HepG2 (cell line): ENCODE measurements around the gene HBA2. TPM values are rescaled to one million over a fixed set of nuclear protein-coding genes. Genes with fewer than 3 reads are reported as not detected.
A peak's percentile ranks its signal among the peaks of the same experiment; 100 is the strongest.
"Not testable (repeated sequence)": the region's sequence is repeated elsewhere in the genome, so short reads cannot be mapped to it uniquely, and the experiment has no call there.

Experiments
- ATAC-seq: fragments of 200-7000 bp; cut with Tn5 transposase; 3 replicates; pipeline ENCODE4 v1.9.1; 2020; ENCODE audit warnings: mild to moderate bottlenecking, moderate library complexity
- BruUV-seq: library from RNA; stranded (reverse); fragments of 400-500 nt; replicated peaks from 2 replicates; lab custom pipeline; 2021; lab: Mats Ljungman, UMichigan
- CTCF ChIA-PET: fragments of 300-600 bp; formaldehyde crosslinking; extraction: SDS; loops from one replicate; lab custom pipeline; 2021; ENCODE audit warnings: low total read pairs, inconsistent platforms, low intra/inter-chr PET ratio; lab: Yijun Ruan, JAX
- POLR2A ChIA-PET: fragments of 350-600 bp; sonication (Branson Sonifier 250); formaldehyde crosslinking; loops from one replicate; lab custom pipeline; 2020; ENCODE audit warnings: antibody characterized with exemption, inconsistent platforms; lab: Yijun Ruan, JAX
- DNase-seq: peaks from one replicate; pipeline ENCODE4 v3.0.0-alpha.2; 2015; ENCODE audit warnings: low spot score
- FAIRE-seq: peaks from 3 replicates; lab custom pipeline; 2011; peaks lifted over from hg19 to GRCh38; lab: Jason Lieb, UNC
- H2AFZ ChIP-seq: one replicate; pipeline ENCODE4 v1.6.1; 2011; ENCODE audit warnings: low read length, inconsistent platforms
- H3K27ac ChIP-seq: fragments of 300-600 bp; 3 replicates; pipeline ENCODE4 v1.8.0; 2011; ENCODE audit warnings: mixed run types, mild to moderate bottlenecking, mixed read lengths, low read length, inconsistent platforms; ENCODE audit not compliant: insufficient read depth; ENCODE audit errors: extremely low read length
- H3K27me3 ChIP-seq, 2 experiments: fragments of 200-600 bp in 1 of 2; 2 replicates in 1 of 2; 3 replicates in 1 of 2; pipeline versions ENCODE4 v1.6.0 to v1.8.0; 2011; ENCODE audit warnings: low read length in 2 of 2, mild to moderate bottlenecking in 2 of 2, moderate library complexity in 2 of 2, inconsistent platforms in 1 of 2; ENCODE audit not compliant: insufficient read depth in 2 of 2, control insufficient read depth in 1 of 2
- H3K36me3 ChIP-seq, 2 experiments: fragments of 200-600 bp in 1 of 2; replicated peaks in 1 of 2; 2 replicates in 1 of 2; 3 replicates in 1 of 2; pipeline versions ENCODE4 v1.5.1 to v1.8.0; 2011; ENCODE audit warnings: low read length in 2 of 2, inconsistent platforms in 1 of 2; ENCODE audit not compliant: insufficient read depth in 2 of 2, control insufficient read depth in 1 of 2
- H3K4me1 ChIP-seq: 2 replicates; pipeline ENCODE4 v1.5.1; 2012; ENCODE audit warnings: low read length, inconsistent platforms; ENCODE audit not compliant: insufficient read depth
- H3K4me2 ChIP-seq: 2 replicates; pipeline ENCODE4 v1.6.0; 2011; ENCODE audit warnings: low read depth, low read length, inconsistent platforms
- H3K4me3 ChIP-seq, 3 experiments: fragments of 200-600 bp in 1 of 3; sonication (generic), shearing (Covaris generic) in 1 of 3; replicated peaks in 1 of 3; 2 replicates each; pipeline ENCODE4 v1.5.1; 2011 to 2016; ENCODE audit warnings: low read length in 3 of 3, inconsistent platforms in 2 of 3, low read depth in 2 of 3, mild to moderate bottlenecking in 2 of 3, control low read depth in 1 of 3, mixed read lengths in 1 of 3; ENCODE audit not compliant: insufficient read depth in 1 of 3
- H3K79me2 ChIP-seq: one replicate; pipeline ENCODE4 v1.6.1; 2011; ENCODE audit warnings: low read length, inconsistent platforms; ENCODE audit not compliant: insufficient read depth
- H3K9ac ChIP-seq: 2 replicates; pipeline ENCODE4 v1.6.0; 2011; ENCODE audit warnings: mild to moderate bottlenecking, low read depth, low read length, inconsistent platforms; ENCODE audit not compliant: insufficient read depth
- H3K9me3 ChIP-seq: 2 replicates; pipeline ENCODE4 v1.5.1; 2012; ENCODE audit warnings: mild to moderate bottlenecking, low read length
- H4K20me1 ChIP-seq: 2 replicates; pipeline ENCODE4 v1.6.0; 2011; ENCODE audit warnings: inconsistent platforms, mild to moderate bottlenecking, low read length, moderate library complexity; ENCODE audit not compliant: insufficient read depth
- ELF4 ChIP-seq: sonication (generic); formaldehyde crosslinking; IDR thresholded peaks from 2 replicates; pipeline ENCODE4 v1.5.0; 2020; ENCODE audit warnings: missing genetic modification reagents, mild to moderate bottlenecking, moderate library complexity, borderline replicate concordance
- MLX ChIP-seq: IDR thresholded peaks from 2 replicates; pipeline ENCODE4 v1.6.1; 2016
- WGBS: methylation state at CpG from one replicate; pipeline ENCODE4 v1.1.6; 2017; ENCODE audit warnings: low lambda C conversion rate; 5-methylcytosine and 5-hydroxymethylcytosine counted together
- in situ Hi-C: cut with HindIII; loops from 2 replicates; pipeline ENCODE4 v1.10.0; 2017; ENCODE audit warnings: low pct_unique_long_range_greater_than_20kb; ENCODE audit not compliant: extremely low pct_ligation_motif_present
- intact Hi-C: fragments of 100-400 bp; cut with micrococcal nuclease; formaldehyde crosslinking; loops from one replicate; pipeline ENCODE4 v1.10.0; 2022; ENCODE audit not compliant: unreplicated experiment
- polyA plus RNA-seq, 8 experiments: library from polyadenylated mRNA; depleted of rRNA in 3 of 8; stranded (reverse) in 7 of 8; unstranded in 1 of 8; fragments of >200 nt; fragmentation: Illumina TruSeq in 4 of 8; extraction: Trizol in 4 of 8; gene quantifications; 2 replicates each; pipeline versions ENCODE4 v1.2.1 to v1.2.3, GENCODE V29; 2011 to 2016; ENCODE audit warnings: low read depth in 4 of 8, missing spikeins in 1 of 8, mixed read lengths in 1 of 8; ENCODE audit not compliant: insufficient read depth in 1 of 8
- total RNA-seq, 5 experiments: library from RNA; depleted of rRNA; stranded (reverse); fragments of >200 nt; fragmentation: Illumina TruSeq; extraction: Trizol; gene quantifications; 2 replicates each; pipeline ENCODE4 v1.2.3, GENCODE V29; 2016; ENCODE audit warnings: low read depth in 1 of 5

HBA2 gene
- total and polyA plus RNA-seq, 2 of the 13 experiments (the other 11 are each of a cell fraction or from before 2014, with no cell fraction given) = not detected

- TF ChIP-seq ELF4 (CRISPR knock-in tag) (no peak), MLX (CRISPR knock-in tag) (no peak)
Measured at GRCh38 chr16:152141-153128, 20.2 kb upstream of the HBA2 start, which contains the start of gene HBZ (continued).

GRCh38 chr16:153129-153521 lies 19.6 kb upstream of the HBA2 start:
- peaks cover 2 to 44% of the 10 kb centered on the region in 2 experiments for H3K27me3 ChIP-seq
- FAIRE-seq = peak; percentile 56
- H3K9me3 ChIP-seq, in situ Hi-C loops, BruUV-seq, intact Hi-C loops, H3K4me2 ChIP-seq, H4K20me1 ChIP-seq, CTCF ChIA-PET, H3K4me3 ChIP-seq, H3K79me2 ChIP-seq, H2AFZ ChIP-seq, H3K9ac ChIP-seq, H3K4me1 ChIP-seq, DNase-seq, POLR2A ChIA-PET, H3K36me3 ChIP-seq, H3K27ac ChIP-seq: not testable (repeated sequence)
- peak; percentile 71 for ATAC-seq
- 9% methylated on average over 4 of the region's 6 CpGs for WGBS

GRCh38 chr16:153550-154216 lies 19.0 kb upstream of the HBA2 start:
- no CpG with 5 or more reads among the region's 74 CpGs for WGBS
- CTCF ChIA-PET, H3K4me2 ChIP-seq, H3K36me3 ChIP-seq, H3K9me3 ChIP-seq, H3K79me2 ChIP-seq, POLR2A ChIA-PET, H2AFZ ChIP-seq, H3K4me1 ChIP-seq, H3K27ac ChIP-seq, in situ Hi-C loops, H4K20me1 ChIP-seq, H3K9ac ChIP-seq, FAIRE-seq, DNase-seq, intact Hi-C loops, BruUV-seq, H3K4me3 ChIP-seq, ATAC-seq: not testable (repeated sequence)
- peaks cover 2 to 43% of the 10 kb centered on the region in 2 experiments for H3K27me3 ChIP-seq
